Breast epithelium (tissue), 4 donors: ENCODE data around the gene BICD2. TPM values are rescaled to one million over a fixed set of nuclear protein-coding genes. Genes with fewer than 3 reads are reported as not detected.

ENCODE experiments used
- DNase-seq, 2 donors: peaks; one replicate each; pipeline ENCODE4 v3.0.0-alpha.2; 2019; ENCODE audit warnings: low spot score in 2 of 2
- H3K27ac ChIP-seq, 2 donors: fragments of 200-600 bp; sonication (generic) in 1 of 2; one replicate each; pipeline ENCODE4 v1.5.1; 2016 to 2019; ENCODE audit warnings: mild to moderate bottlenecking in 1 of 2
- H3K27me3 ChIP-seq, 2 donors: fragments of 200-600 bp; sonication (generic) in 1 of 2; one replicate each; pipeline versions ENCODE4 v1.5.1 to v1.6.0; 2017 to 2019; ENCODE audit warnings: control low read depth in 1 of 2, mild to moderate bottlenecking in 1 of 2
- H3K36me3 ChIP-seq: fragments of 200-600 bp; one replicate; pipeline ENCODE4 v1.5.1; 2019
- H3K4me1 ChIP-seq, 2 donors: fragments of 200-600 bp; sonication (generic); one replicate each; pipeline ENCODE4 v1.5.1; 2016 to 2019; ENCODE audit warnings: control low read depth in 1 of 2
- H3K4me3 ChIP-seq, 3 donors: fragments of 200-600 bp; sonication (generic); 1 replicate in 2 of 3; 2 replicates in 1 of 3; pipeline ENCODE4 v1.5.1; 2016 to 2019; ENCODE audit warnings: mild to moderate bottlenecking in 3 of 3, moderate library complexity in 2 of 3
- H3K9me3 ChIP-seq, 2 donors: fragments of 200-600 bp; sonication (generic) in 1 of 2; one replicate each; pipeline ENCODE4 v1.5.1; 2016 to 2019; ENCODE audit warnings: control low read depth in 1 of 2
- CTCF ChIP-seq, 3 donors: fragments of 450-650 bp; IDR thresholded peaks; one replicate each; pipeline ENCODE4 v1.5.1; 2016 to 2017; ENCODE audit warnings: antibody characterized with exemption in 3 of 3, mild to moderate bottlenecking in 3 of 3, moderate library complexity in 3 of 3
- POLR2A ChIP-seq: fragments of 450-650 bp; IDR thresholded peaks from one replicate; pipeline ENCODE4 v1.6.1; 2016; ENCODE audit warnings: antibody characterized with exemption, mild to moderate bottlenecking, moderate library complexity
- POLR2AphosphoS5 ChIP-seq, 3 donors: sonication (generic); formaldehyde crosslinking; IDR thresholded peaks; one replicate each; pipeline ENCODE4 v1.6.1; 2017; ENCODE audit warnings: antibody characterized with exemption in 3 of 3
- intact Hi-C: fragments of 100-400 bp; cut with DNase I; formaldehyde crosslinking; loops from one replicate; pipeline ENCODE4 v1.15.1; 2023; ENCODE audit warnings: low total_unique reads
- total RNA-seq, 3 donors: library from RNA; depleted of rRNA; stranded (reverse); fragments of >200 nt; gene quantifications; one replicate each; pipeline ENCODE4 v1.1.0, GENCODE V29; 2016

BICD2 gene
- total RNA-seq, 3 donors from 2014 or later = 22.8 to 56.0 (median 26.5) TPM

GRCh38 chr9:92740969-92741368 is 23.7 kb downstream of the BICD2 start:
- TF ChIP-seq CTCF (IDR thresholded peaks at IDR 0.05) = no peak
- TF ChIP-seq POLR2AphosphoS5 (IDR thresholded peaks at IDR 0.05) = no peak
- TF ChIP-seq POLR2A = no peak
- Histone ChIP-seq H3K4me1 (peaks cover 8 to 16% of the 10 kb centered on the region in 2 donors), H3K9me3 (no peaks in the 10 kb centered on the region), H3K36me3 (no peaks in the 10 kb centered on the region), H3K27ac (peak overlapping the region in 1 of 2 donors; percentile 67), H3K4me3 (peak overlapping the region in 1 of 3 donors; percentile 29), H3K27me3 (no peaks in the 10 kb centered on the region)
- no peak for DNase-seq
- intact Hi-C loops = no loop called here

- H3K9me3 ChIP-seq = no peaks in the 10 kb centered on the region
- H3K27ac ChIP-seq = peak overlapping the region in 1 of 2 donors; percentile 67
- intact Hi-C loops = no loop called here
- DNase-seq = peak in 1 of 2 donors; percentile 48
- H3K36me3 ChIP-seq = no peaks in the 10 kb centered on the region
- H3K27me3 ChIP-seq = no peaks in the 10 kb centered on the region
- TF ChIP-seq POLR2A (no peak), CTCF (IDR thresholded peaks at IDR 0.05) (no peak), POLR2AphosphoS5 (IDR thresholded peaks at IDR 0.05) (no peak)
- H3K4me1 ChIP-seq = peaks cover 8 to 16% of the 10 kb centered on the region in 2 donors
- H3K4me3 ChIP-seq = peak overlapping the region in 1 of 3 donors; percentile 29
Measured at GRCh38 chr9:92740446-92740961, 24.1 kb downstream of the BICD2 start.

- H3K4me3 ChIP-seq = peak overlapping the region in 1 of 3 donors; percentile 9
- intact Hi-C loops = no loop called here
Measured at GRCh38 chr9:92740009-92740408, 24.6 kb downstream of the BICD2 start.

GRCh38 chr9:92739346-92739970 is 25.2 kb downstream of the BICD2 start:
- no peaks in the 10 kb centered on the region for H3K9me3 ChIP-seq
- H3K4me3 ChIP-seq = no peak overlapping the region
- H3K36me3 ChIP-seq = no peaks in the 10 kb centered on the region
- peaks cover 8 to 16% of the 10 kb centered on the region in 2 donors for H3K4me1 ChIP-seq
- peak overlapping the region; percentile 76 to 88 for H3K27ac ChIP-seq
- intact Hi-C loops = no loop called here
- peak in 1 of 2 donors; percentile 47 for DNase-seq
- TF ChIP-seq POLR2AphosphoS5 (IDR thresholded peaks at IDR 0.05) (no peak), POLR2A (no peak), CTCF (IDR thresholded peaks at IDR 0.05) (no peak)
- H3K27me3 ChIP-seq = no peaks in the 10 kb centered on the region

More at GRCh38 chr9:92740009-92740408, 24.6 kb downstream of the BICD2 start:
- no peak for DNase-seq
- Histone ChIP-seq H3K9me3 (no peaks in the 10 kb centered on the region), H3K4me1 (peaks cover 8 to 16% of the 10 kb centered on the region in 2 donors), H3K27me3 (no peaks in the 10 kb centered on the region), H3K36me3 (no peaks in the 10 kb centered on the region), H3K27ac (peak overlapping the region; percentile 76 to 88)
- TF ChIP-seq POLR2A = no peak
- no peak for TF ChIP-seq POLR2AphosphoS5 (IDR thresholded peaks at IDR 0.05)
- no peak for TF ChIP-seq CTCF (IDR thresholded peaks at IDR 0.05)

GRCh38 chr9:92738661-92739081 is 26.0 kb downstream of the BICD2 start:
- intact Hi-C loops = no loop called here
- Histone ChIP-seq H3K36me3 (no peaks in the 10 kb centered on the region), H3K27me3 (no peaks in the 10 kb centered on the region), H3K4me3 (no peak overlapping the region), H3K27ac (peak overlapping the region; percentile 76 to 88), H3K9me3 (no peaks in the 10 kb centered on the region), H3K4me1 (peaks cover 8 to 16% of the 10 kb centered on the region in 2 donors)
- no peak for TF ChIP-seq CTCF (IDR thresholded peaks at IDR 0.05)
- TF ChIP-seq POLR2AphosphoS5 (IDR thresholded peaks at IDR 0.05) = peak in 2 of 3 donors; percentile 57 to 61
- DNase-seq = peak; percentile 74 to 88
